Measurements from ENCODE around the gene DOK6.

DNA sequence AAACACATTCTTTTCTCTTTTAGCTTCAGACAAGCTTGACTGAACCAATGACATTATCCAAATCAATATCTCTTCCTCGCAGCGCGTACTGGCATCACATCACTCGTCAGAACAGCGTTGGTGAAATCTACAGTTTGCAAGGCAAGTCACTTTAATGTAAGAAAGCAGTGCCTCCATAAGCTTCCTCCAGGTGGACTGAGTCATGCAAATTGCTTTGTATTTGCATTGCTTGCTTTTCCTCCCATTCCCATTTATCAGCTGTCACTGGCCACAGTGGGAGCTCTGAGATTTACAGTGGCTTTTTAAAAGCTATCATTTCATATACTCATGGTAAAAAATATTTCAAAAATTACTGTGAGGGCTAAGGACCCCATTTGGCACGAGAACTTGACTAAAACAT, 357.0 kb downstream of the DOK6 start:
- no peak for TF ChIP-seq POLR2A (IDR thresholded peaks at IDR 0.05; ENCODE audit: low read depth, low read length)
- no peak for TF ChIP-seq HDAC6 (IDR thresholded peaks at IDR 0.05; ENCODE audit: unreplicated experiment)
- no peak for TF ChIP-seq ATF7 (IDR thresholded peaks at IDR 0.05; ENCODE audit: low read depth)
- no peak for TF ChIP-seq RAD21 (IDR thresholded peaks at IDR 0.05; ENCODE audit: insufficient read depth, low read depth, low read length)
- no peak for TF ChIP-seq SMARCA5 (IDR thresholded peaks at IDR 0.05)
- no peak for TF ChIP-seq ZZZ3 (IDR thresholded peaks at IDR 0.05; ENCODE audit: control insufficient read depth, insufficient read length, low read depth)
- TF ChIP-seq STAT1 (conservative IDR thresholded peaks at IDR 0.05) = no peak
- TF ChIP-seq, protein P1, sequence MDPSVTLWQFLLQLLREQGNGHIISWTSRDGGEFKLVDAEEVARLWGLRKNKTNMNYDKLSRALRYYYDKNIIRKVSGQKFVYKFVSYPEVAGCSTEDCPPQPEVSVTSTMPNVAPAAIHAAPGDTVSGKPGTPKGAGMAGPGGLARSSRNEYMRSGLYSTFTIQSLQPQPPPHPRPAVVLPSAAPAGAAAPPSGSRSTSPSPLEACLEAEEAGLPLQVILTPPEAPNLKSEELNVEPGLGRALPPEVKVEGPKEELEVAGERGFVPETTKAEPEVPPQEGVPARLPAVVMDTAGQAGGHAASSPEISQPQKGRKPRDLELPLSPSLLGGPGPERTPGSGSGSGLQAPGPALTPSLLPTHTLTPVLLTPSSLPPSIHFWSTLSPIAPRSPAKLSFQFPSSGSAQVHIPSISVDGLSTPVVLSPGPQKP (IDR thresholded peaks at IDR 0.05; ENCODE audit: low read depth, low read length) = no peak
- TF ChIP-seq SRF (IDR thresholded peaks at IDR 0.05; ENCODE audit: low read depth in 2 of 2, low read length in 2 of 2) = no peak
- TF ChIP-seq, protein P2, sequence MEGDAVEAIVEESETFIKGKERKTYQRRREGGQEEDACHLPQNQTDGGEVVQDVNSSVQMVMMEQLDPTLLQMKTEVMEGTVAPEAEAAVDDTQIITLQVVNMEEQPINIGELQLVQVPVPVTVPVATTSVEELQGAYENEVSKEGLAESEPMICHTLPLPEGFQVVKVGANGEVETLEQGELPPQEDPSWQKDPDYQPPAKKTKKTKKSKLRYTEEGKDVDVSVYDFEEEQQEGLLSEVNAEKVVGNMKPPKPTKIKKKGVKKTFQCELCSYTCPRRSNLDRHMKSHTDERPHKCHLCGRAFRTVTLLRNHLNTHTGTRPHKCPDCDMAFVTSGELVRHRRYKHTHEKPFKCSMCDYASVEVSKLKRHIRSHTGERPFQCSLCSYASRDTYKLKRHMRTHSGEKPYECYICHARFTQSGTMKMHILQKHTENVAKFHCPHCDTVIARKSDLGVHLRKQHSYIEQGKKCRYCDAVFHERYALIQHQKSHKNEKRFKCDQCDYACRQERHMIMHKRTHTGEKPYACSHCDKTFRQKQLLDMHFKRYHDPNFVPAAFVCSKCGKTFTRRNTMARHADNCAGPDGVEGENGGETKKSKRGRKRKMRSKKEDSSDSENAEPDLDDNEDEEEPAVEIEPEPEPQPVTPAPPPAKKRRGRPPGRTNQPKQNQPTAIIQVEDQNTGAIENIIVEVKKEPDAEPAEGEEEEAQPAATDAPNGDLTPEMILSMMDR (IDR thresholded peaks at IDR 0.05 in 2 of 3, conservative IDR thresholded peaks at IDR 0.05 in 1 of 3; ENCODE audit: control insufficient read depth in 2 of 3, extremely low read depth in 1 of 3, insufficient read depth in 1 of 3, low read depth in 3 of 3, low read length in 3 of 3) = no peak
- TF ChIP-seq EP300 (IDR thresholded peaks at IDR 0.05; ENCODE audit: borderline replicate concordance in 1 of 2, control insufficient read depth in 1 of 2, low read depth in 2 of 2, low read length in 2 of 2) = no peak
- no peak for TF ChIP-seq EZH2 (IDR thresholded peaks at IDR 0.05; ENCODE audit: borderline replicate concordance, control insufficient read depth, low read depth, low read length)
- TF ChIP-seq RFX5 (IDR thresholded peaks at IDR 0.05; ENCODE audit: low read depth, low read length) = no peak
- TF ChIP-seq JUND (IDR thresholded peaks at IDR 0.05; ENCODE audit: low read depth, low read length) = no peak
